Measurements from ENCODE around the gene TMED10. TPM values are rescaled to one million over a fixed set of nuclear protein-coding genes. Genes with fewer than 3 reads are reported as not detected.
A peak's percentile ranks its signal among the peaks of the same experiment; 100 is the strongest.

The TMED10 gene
- total RNA-seq, 2 donors from 2014 or later = 261 to 325 TPM

DNA sequence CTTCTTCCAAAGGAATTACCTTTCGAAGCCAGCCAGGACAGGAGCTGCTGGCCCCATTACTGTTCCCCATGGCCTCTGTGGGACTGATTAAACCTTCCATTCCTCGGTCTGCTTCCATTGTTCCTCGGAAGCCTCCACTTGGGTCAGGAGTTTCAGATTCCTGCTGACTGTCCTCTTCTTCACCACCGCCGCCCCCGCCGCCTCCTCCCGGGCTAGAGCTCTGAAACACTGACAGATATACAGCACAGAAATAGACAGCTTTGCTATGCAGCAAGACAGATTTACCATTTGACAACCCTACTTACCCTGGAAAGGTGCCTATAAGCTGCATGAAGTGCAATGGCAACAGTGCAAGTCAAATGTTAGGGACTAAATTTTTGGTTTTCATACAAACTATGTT is 85.2 kb downstream of the TMED10 start:
- H3K9me3 ChIP-seq = no peaks in the 10 kb centered on the region
- DNase-seq (ENCODE audit: low spot score) = no peak
- H3K36me3 ChIP-seq = peaks cover 83% of the 10 kb centered on the region
- H3K27ac ChIP-seq = no peak overlapping the region
- H3K4me1 ChIP-seq = no peaks in the 10 kb centered on the region
- no peaks in the 10 kb centered on the region for H3K27me3 ChIP-seq
- no peak overlapping the region for H3K4me3 ChIP-seq
- TF ChIP-seq CTCF (IDR thresholded peaks at IDR 0.05) = no peak

DNA sequence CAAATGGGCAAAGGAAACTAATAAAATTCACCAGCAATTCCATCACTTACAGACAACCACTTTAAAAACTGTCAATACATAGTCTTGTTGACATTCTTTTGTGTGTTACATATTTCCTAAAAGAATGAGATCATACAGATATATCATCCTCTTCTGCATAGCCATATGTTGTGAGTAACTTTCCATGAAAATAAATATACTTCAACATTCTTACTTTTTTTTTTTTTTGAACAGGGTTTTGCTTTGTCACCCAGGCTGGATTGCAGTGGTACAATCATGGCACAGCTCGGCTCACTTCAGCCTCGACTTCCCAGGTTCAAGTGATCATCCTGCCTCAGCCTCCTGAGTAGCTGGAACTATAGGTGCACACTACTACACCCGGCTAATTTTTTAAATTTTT is 86.1 kb downstream of the TMED10 start:
- Histone ChIP-seq H3K27ac (no peak overlapping the region), H3K4me3 (no peak overlapping the region), H3K4me1 (no peaks in the 10 kb centered on the region), H3K9me3 (no peaks in the 10 kb centered on the region), H3K27me3 (no peaks in the 10 kb centered on the region), H3K36me3 (peaks cover 83% of the 10 kb centered on the region)
- DNase-seq (ENCODE audit: low spot score) = no peak
- TF ChIP-seq CTCF (IDR thresholded peaks at IDR 0.05) = no peak

DNA sequence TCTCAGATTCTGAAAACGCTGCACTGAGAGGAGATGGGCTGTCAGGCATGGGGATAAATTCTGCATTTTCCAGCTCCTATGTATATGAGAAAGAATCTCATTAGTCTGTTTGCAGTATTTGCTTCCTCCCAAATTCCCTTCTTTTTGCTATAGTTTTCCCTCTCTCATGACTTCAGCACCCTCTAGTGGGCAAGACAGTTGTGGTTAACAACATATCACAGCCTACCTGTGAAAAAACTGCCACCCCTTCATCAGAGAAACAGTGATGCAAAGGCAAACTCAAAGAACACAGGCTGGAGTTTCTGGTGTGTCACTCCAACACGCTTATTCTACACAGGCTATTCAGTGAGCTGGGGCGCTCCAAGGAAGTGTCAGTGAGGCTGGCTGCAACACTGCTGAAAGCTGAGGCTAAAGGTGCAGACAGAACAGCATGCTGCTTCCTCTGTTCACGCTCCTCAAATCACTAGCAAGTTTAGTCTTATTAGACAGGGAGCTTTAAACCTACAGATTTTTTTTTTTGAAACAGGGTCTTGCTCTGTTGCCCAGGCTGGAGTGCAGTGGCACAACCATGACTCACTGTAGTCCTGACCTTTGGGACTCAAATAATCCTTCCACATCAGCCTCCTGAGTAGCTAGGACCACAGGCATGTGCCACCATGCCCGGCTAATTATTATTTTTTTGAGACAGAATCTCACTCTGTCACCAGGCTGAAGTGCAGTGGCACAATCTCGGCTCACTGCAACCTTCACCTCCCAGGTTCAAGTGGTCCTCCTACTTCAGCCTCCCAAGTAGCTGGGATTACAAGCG is 87.6 kb downstream of the TMED10 start:
- Histone ChIP-seq H3K9me3 (no peaks in the 10 kb centered on the region), H3K4me3 (no peak overlapping the region), H3K27ac (no peak overlapping the region), H3K27me3 (no peaks in the 10 kb centered on the region), H3K4me1 (no peaks in the 10 kb centered on the region), H3K36me3 (peaks cover 85% of the 10 kb centered on the region)
- DNase-seq (ENCODE audit: low spot score) = no peak
- TF ChIP-seq CTCF (IDR thresholded peaks at IDR 0.05) = peak; percentile 42 to 81

DNA sequence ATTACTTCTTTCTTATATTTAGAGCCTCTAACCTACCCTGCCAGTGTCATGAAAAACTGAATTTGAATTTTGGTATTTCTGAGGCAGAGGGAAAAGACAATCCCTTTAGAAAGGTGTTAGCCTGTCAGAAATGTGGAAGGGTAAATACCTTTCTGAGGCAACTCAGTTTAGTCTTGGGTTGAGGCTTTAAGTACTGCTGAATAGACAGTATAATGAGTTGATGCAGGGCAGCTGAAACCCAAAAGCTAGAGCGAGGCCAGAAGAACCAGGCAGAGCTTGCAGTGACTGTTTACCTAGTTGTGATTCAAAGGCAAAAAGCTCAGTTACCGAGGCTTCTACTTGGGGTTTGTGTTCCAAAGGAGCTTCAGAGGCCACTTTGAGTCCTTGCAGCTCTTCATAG is 88.3 kb downstream of the TMED10 start:
- DNase-seq (ENCODE audit: low spot score) = no peak
- Histone ChIP-seq H3K4me3 (no peak overlapping the region), H3K27me3 (no peaks in the 10 kb centered on the region), H3K27ac (no peak overlapping the region), H3K9me3 (no peaks in the 10 kb centered on the region), H3K36me3 (peaks cover 85% of the 10 kb centered on the region), H3K4me1 (no peaks in the 10 kb centered on the region)
- no peak for TF ChIP-seq CTCF (IDR thresholded peaks at IDR 0.05)

DNA sequence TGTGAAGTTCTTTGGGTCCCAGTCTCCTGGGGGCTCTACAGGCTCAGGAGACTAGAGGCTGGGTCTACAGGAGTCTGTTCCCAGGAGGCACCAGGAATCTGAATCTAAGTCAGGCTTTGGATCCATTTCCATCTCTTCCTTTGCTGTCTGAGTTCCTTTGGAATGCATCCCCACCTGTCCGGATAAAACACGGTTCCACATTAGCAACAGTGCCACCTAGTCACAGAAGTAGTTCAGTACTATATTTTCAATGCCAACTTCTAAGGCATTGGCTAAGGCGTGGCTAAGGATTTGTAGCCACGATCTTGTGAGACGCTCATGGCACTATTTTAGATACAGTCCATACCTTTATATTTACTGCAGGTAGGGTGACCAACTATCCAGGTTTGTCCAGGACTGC is 91.9 kb downstream of the TMED10 start:
- H3K36me3 ChIP-seq = peaks cover 62% of the 10 kb centered on the region
- H3K4me1 ChIP-seq = no peaks in the 10 kb centered on the region
- TF ChIP-seq CTCF (IDR thresholded peaks at IDR 0.05) = no peak
- DNase-seq (ENCODE audit: low spot score) = no peak
- no peak overlapping the region for H3K27ac ChIP-seq
- no peaks in the 10 kb centered on the region for H3K9me3 ChIP-seq
- H3K27me3 ChIP-seq = no peaks in the 10 kb centered on the region
- no peak overlapping the region for H3K4me3 ChIP-seq

GRCh38 chr14:75083271-75083670 is 93.1 kb downstream of the TMED10 start:
- Histone ChIP-seq H3K4me3 (no peak overlapping the region), H3K36me3 (peaks cover 55% of the 10 kb centered on the region), H3K27me3 (no peaks in the 10 kb centered on the region), H3K4me1 (no peaks in the 10 kb centered on the region), H3K27ac (no peak overlapping the region), H3K9me3 (no peaks in the 10 kb centered on the region)
- no peak for TF ChIP-seq CTCF (IDR thresholded peaks at IDR 0.05)
- DNase-seq (ENCODE audit: low spot score) = no peak

Data from right atrium auricular region (tissue), 2 donors.